Prostate gland (tissue), 2 donors: ENCODE measurements around the gene MCC. TPM values are rescaled to one million over a fixed set of nuclear protein-coding genes. Genes with fewer than 3 reads are reported as not detected.
A peak's percentile ranks its signal among the peaks of the same experiment; 100 is the strongest.

ENCODE experiments used
- DNase-seq: peaks from one replicate; pipeline ENCODE4 v3.0.0-alpha.2; 2019; ENCODE audit warnings: low spot score
- H3K27ac ChIP-seq, 2 donors: fragments of 200-600 bp; sonication (generic); 2 replicates each; pipeline ENCODE4 v1.5.1; 2017 to 2019
- H3K27me3 ChIP-seq: fragments of 200-600 bp; sonication (generic); replicated peaks from 2 replicates; pipeline ENCODE4 v1.5.1; 2019; ENCODE audit not compliant: insufficient read depth
- H3K36me3 ChIP-seq, 2 donors: fragments of 200-600 bp; sonication (generic); 1 replicate in 1 of 2; 2 replicates in 1 of 2; pipeline versions ENCODE4 v1.5.1 to v1.8.1; 2017 to 2019
- H3K4me1 ChIP-seq: fragments of 200-600 bp; sonication (generic); replicated peaks from 2 replicates; pipeline ENCODE4 v1.5.1; 2019
- H3K4me3 ChIP-seq, 2 donors: fragments of 200-600 bp; sonication (generic); 2 replicates each; pipeline ENCODE4 v1.5.1; 2017 to 2019
- H3K9me3 ChIP-seq: fragments of 200-600 bp; sonication (generic); 2 replicates; pipeline ENCODE4 v1.5.1; 2017
- POLR2A ChIP-seq: fragments of 450-650 bp; IDR thresholded peaks from one replicate; pipeline ENCODE4 v1.6.1; 2016; ENCODE audit warnings: antibody characterized with exemption, mild to moderate bottlenecking
- POLR2AphosphoS5 ChIP-seq: sonication (generic); formaldehyde crosslinking; IDR thresholded peaks from one replicate; pipeline ENCODE4 v1.6.1; 2017; ENCODE audit warnings: antibody characterized with exemption
- WGBS: methylation state at CpG from one replicate; pipeline ENCODE4 v1.1.5; 2018; 5-methylcytosine and 5-hydroxymethylcytosine counted together
- intact Hi-C: fragments of 100-400 bp; cut with DNase I; formaldehyde crosslinking; loops from one replicate; pipeline ENCODE4 v1.14.2; 2022
- total RNA-seq, 2 donors: library from RNA; depleted of rRNA; stranded (reverse); fragments of >200 nt; gene quantifications; one replicate each; pipeline ENCODE4 v1.1.0, GENCODE V29; 2016
- TF ChIP-seq, protein P1 (sequence below), 4 experiments: fragments of 200-600 bp in 2 of 4; fragments of 450-650 bp in 2 of 4; sonication (generic) in 2 of 4; IDR thresholded peaks; 1 replicate in 3 of 4; 2 replicates in 1 of 4; pipeline ENCODE4 v1.5.1; 2016 to 2019; ENCODE audit warnings: antibody characterized with exemption in 4 of 4, mild to moderate bottlenecking in 2 of 4, moderate library complexity in 2 of 4

Gene MCC
- total RNA-seq, 2 donors from 2014 or later, result 41.5 to 54.1 TPM

DNA sequence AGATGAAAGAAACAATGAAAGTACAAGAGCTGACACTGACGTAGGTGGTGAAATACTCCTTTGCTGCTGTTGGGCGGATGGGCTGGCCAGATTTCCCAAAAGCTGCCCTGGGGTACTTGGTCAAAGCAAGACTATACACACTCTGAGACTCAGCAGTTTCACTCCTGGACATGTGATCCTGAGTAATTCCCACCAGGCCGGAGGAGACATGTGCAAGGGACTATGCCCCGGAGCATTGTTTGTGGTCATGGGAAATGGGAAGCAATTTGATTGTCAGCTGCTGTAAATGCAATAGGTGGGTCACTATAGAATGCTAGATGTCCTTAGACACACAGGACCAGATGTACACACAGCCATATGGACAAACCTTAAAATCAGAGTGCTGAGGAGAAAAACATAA lies 395.6 kb downstream of the MCC start:
- WGBS, result 62% methylated on average over 4 of the region's 4 CpGs
- Histone ChIP-seq H3K27me3 (no peaks in the 10 kb centered on the region), H3K4me1 (no peaks in the 10 kb centered on the region), H3K9me3 (no peaks in the 10 kb centered on the region), H3K27ac (no peak overlapping the region), H3K36me3 (no peaks in the 10 kb centered on the region), H3K4me3 (no peak overlapping the region)
- intact Hi-C loops, result no loop called here
- no peak for TF ChIP-seq POLR2AphosphoS5
- TF ChIP-seq POLR2A, result no peak
- TF ChIP-seq, protein P1, sequence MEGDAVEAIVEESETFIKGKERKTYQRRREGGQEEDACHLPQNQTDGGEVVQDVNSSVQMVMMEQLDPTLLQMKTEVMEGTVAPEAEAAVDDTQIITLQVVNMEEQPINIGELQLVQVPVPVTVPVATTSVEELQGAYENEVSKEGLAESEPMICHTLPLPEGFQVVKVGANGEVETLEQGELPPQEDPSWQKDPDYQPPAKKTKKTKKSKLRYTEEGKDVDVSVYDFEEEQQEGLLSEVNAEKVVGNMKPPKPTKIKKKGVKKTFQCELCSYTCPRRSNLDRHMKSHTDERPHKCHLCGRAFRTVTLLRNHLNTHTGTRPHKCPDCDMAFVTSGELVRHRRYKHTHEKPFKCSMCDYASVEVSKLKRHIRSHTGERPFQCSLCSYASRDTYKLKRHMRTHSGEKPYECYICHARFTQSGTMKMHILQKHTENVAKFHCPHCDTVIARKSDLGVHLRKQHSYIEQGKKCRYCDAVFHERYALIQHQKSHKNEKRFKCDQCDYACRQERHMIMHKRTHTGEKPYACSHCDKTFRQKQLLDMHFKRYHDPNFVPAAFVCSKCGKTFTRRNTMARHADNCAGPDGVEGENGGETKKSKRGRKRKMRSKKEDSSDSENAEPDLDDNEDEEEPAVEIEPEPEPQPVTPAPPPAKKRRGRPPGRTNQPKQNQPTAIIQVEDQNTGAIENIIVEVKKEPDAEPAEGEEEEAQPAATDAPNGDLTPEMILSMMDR (IDR thresholded peaks at IDR 0.05), result no peak
- no peak for DNase-seq

DNA sequence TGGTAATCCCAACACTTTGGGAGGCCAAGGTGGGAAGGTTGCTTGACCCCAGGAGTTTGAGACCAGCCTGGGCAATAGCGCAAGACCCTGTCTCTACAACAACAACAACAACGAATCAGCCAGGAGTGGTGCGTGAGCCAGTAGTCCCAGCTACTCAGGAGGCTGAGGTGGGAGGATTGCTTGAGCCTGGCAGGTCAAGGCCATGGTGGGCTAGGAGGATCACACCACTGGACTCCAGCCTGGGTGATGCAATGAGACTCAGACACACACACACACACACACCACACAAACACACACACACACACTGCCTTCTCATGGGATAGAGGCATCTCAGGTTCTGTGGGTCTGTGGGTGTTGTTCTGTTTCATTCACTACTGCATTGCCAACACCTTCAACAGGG lies 396.6 kb downstream of the MCC start:
- intact Hi-C loops, result no loop called here
- Histone ChIP-seq H3K9me3 (no peaks in the 10 kb centered on the region), H3K4me3 (no peak overlapping the region), H3K4me1 (no peaks in the 10 kb centered on the region), H3K27ac (peak overlapping the region in 1 of 2 donors; percentile 29), H3K27me3 (no peaks in the 10 kb centered on the region), H3K36me3 (no peaks in the 10 kb centered on the region)
- 96% methylated on average over 3 of the region's 3 CpGs for WGBS
- TF ChIP-seq POLR2AphosphoS5, result no peak
- no peak for TF ChIP-seq POLR2A
- TF ChIP-seq, protein P1 (IDR thresholded peaks at IDR 0.05), result no peak
- DNase-seq, result no peak

- WGBS, result 12% methylated on average over 11 of the region's 11 CpGs
- no peak overlapping the region for H3K4me3 ChIP-seq
- H3K36me3 ChIP-seq, result no peaks in the 10 kb centered on the region
- no peaks in the 10 kb centered on the region for H3K27me3 ChIP-seq
- no peaks in the 10 kb centered on the region for H3K9me3 ChIP-seq
- no peak for TF ChIP-seq POLR2A
- TF ChIP-seq, protein P1 (IDR thresholded peaks at IDR 0.05), result peak in 2 of 4 experiments; percentile 3 to 38
- TF ChIP-seq POLR2AphosphoS5, result peak; percentile 5
- no peaks in the 10 kb centered on the region for H3K4me1 ChIP-seq
- peak; percentile 42 for DNase-seq
- intact Hi-C loops, result no loop called here
- peak overlapping the region in 1 of 2 donors; percentile 29 for H3K27ac ChIP-seq
Observed at GRCh38 chr5:113090336-113091106, 397.7 kb downstream of the MCC start.

GRCh38 chr5:113089653-113090335 lies 398.5 kb downstream of the MCC start:
- peak; percentile 24 for DNase-seq
- intact Hi-C loops, result no loop called here
- Histone ChIP-seq H3K9me3 (no peaks in the 10 kb centered on the region), H3K27ac (peak overlapping the region; percentile 17 to 29), H3K36me3 (no peaks in the 10 kb centered on the region), H3K27me3 (no peaks in the 10 kb centered on the region), H3K4me1 (no peaks in the 10 kb centered on the region), H3K4me3 (no peak overlapping the region)
- WGBS, result 11% methylated on average over 6 of the region's 6 CpGs
- no peak for TF ChIP-seq POLR2AphosphoS5
- no peak for TF ChIP-seq POLR2A
- TF ChIP-seq, protein P1 (IDR thresholded peaks at IDR 0.05), result no peak
